ENCODE data around the gene FBXL16. TPM values are rescaled to one million over a fixed set of nuclear protein-coding genes. Genes with fewer than 3 reads are reported as not detected.

The FBXL16 gene
- total RNA-seq, 1 donor from 2014 or later: 3.0 TPM

GRCh38 chr16:733382-734207, 28.0 kb upstream of the FBXL16 start:
- Mint-ChIP-seq H3K36me3 (ENCODE audit: low read depth) (no peaks in the 10 kb centered on the region), H3K4me3 (no peak overlapping the region), H3K27me3 (ENCODE audit: low read depth) (no peaks in the 10 kb centered on the region), H3K9me3 (no peaks in the 10 kb centered on the region), H3K4me1 (no peaks in the 10 kb centered on the region), H3K27ac (ENCODE audit: unreplicated experiment) (no peak overlapping the region)
- peak; percentile 40 for TF ChIP-seq CTCF (conservative IDR thresholded peaks at IDR 0.05)
- DNase-seq (ENCODE audit: low read depth, low spot score): peak; percentile 23

- H3K36me3 Mint-ChIP-seq (ENCODE audit: low read depth): no peaks in the 10 kb centered on the region
- no peaks in the 10 kb centered on the region for H3K27me3 Mint-ChIP-seq (ENCODE audit: low read depth)
- H3K4me3 Mint-ChIP-seq: no peak overlapping the region
- no peak for TF ChIP-seq CTCF (conservative IDR thresholded peaks at IDR 0.05)
- no peak overlapping the region for H3K27ac Mint-ChIP-seq (ENCODE audit: unreplicated experiment)
- DNase-seq (ENCODE audit: low read depth, low spot score): no peak
- no peaks in the 10 kb centered on the region for H3K4me1 Mint-ChIP-seq
- H3K9me3 Mint-ChIP-seq: no peaks in the 10 kb centered on the region
Measured at GRCh38 chr16:732936-733335, 27.3 kb upstream of the FBXL16 start.

- Mint-ChIP-seq H3K27ac (ENCODE audit: unreplicated experiment) (no peak overlapping the region), H3K36me3 (ENCODE audit: low read depth) (no peaks in the 10 kb centered on the region), H3K4me3 (no peak overlapping the region), H3K4me1 (no peaks in the 10 kb centered on the region), H3K9me3 (no peaks in the 10 kb centered on the region), H3K27me3 (ENCODE audit: low read depth) (no peaks in the 10 kb centered on the region)
- DNase-seq (ENCODE audit: low read depth, low spot score): no peak
- no peak for TF ChIP-seq CTCF (conservative IDR thresholded peaks at IDR 0.05)
Measured at GRCh38 chr16:732332-732731, 26.7 kb upstream of the FBXL16 start.

GRCh38 chr16:730666-731509, 25.3 kb upstream of the FBXL16 start:
- Mint-ChIP-seq H3K4me3 (no peak overlapping the region), H3K27ac (ENCODE audit: unreplicated experiment) (no peak overlapping the region), H3K9me3 (no peaks in the 10 kb centered on the region), H3K4me1 (no peaks in the 10 kb centered on the region), H3K27me3 (ENCODE audit: low read depth) (peaks cover 4% of the 10 kb centered on the region), H3K36me3 (ENCODE audit: low read depth) (no peaks in the 10 kb centered on the region)
- no peak for DNase-seq (ENCODE audit: low read depth, low spot score)
- no peak for TF ChIP-seq CTCF (conservative IDR thresholded peaks at IDR 0.05)

GRCh38 chr16:729768-730665, 24.4 kb upstream of the FBXL16 start:
- Mint-ChIP-seq H3K27me3 (ENCODE audit: low read depth) (peaks cover 6% of the 10 kb centered on the region), H3K4me1 (no peaks in the 10 kb centered on the region), H3K4me3 (peak overlapping the region; percentile 41), H3K27ac (ENCODE audit: unreplicated experiment) (no peak overlapping the region), H3K36me3 (ENCODE audit: low read depth) (no peaks in the 10 kb centered on the region), H3K9me3 (no peaks in the 10 kb centered on the region)
- TF ChIP-seq CTCF (conservative IDR thresholded peaks at IDR 0.05): no peak
- DNase-seq (ENCODE audit: low read depth, low spot score): no peak

Measured in neural crest cell (in vitro differentiated cells).